NCI-H187 treated with DMSO at 0.1 percent for 48 hours (cell line): ENCODE results near the gene PTPRD.

ENCODE experiments used
- DNase-seq: peaks from one replicate; lab custom pipeline; 2025; lab: John Stamatoyannopoulos, UW

The PTPRD gene

DNA sequence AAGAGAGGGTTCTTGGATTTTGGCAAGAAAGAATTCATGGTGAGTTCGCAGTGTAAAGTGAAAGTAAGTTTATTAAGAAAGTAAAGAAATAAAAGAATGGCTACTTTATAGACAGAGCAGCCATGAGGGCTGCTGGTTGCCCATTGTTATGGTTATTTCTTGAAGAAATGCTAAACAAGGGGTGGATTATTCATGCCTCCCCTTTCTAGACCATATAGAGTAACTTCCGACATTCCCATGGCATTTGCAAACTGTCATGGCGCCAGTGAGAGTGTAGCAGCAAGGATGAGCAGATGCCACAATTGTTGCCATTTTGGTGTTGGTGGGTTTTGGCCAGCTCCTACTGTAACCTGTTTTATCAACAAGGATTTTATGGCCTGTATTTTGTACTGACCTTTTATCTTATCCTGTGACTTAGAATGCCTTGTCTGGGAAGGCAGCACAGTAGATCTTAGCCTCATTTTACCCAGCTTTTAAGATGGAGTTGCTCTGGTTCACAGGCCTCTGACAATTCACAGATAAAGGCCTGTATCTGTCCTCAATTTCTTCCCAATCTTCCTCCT lies 1787.1 kb downstream of the PTPRD start:
- no peak for DNase-seq

DNA sequence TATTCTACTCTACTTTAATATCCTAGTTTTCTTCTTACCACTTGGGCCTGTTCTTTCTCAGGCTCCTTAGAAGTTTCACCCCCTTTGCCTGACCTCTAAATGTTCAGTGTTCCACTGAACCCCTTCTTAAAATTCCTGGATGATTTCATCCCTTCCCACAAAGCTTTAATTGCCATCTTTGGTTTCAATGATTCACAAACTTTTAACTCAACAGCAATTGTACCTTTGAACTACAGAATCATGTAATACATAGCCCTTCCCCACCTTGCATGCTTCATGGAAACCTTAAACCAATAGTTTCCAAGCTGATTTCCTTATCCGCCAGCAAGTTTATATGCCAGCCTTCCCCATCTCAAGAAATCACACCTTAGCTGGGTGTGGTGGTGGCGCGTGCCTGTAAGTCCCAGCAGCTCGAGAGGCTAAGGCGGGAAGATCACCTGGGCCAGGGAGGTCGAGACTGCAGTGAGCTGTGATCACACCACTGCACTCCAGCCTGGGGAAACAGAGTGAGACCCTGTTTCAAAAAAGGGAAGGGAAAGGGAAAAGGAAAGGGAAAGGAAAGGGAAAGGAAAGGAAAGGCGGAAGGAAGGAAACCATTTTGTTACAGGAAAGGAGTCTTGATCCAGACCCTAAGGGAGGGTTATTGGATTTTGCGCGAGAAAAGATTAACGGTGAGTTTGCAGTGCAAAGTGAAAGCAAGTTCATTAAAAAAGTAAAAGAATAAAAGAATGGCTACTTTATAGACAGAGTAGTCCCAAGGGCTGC lies 1789.5 kb downstream of the PTPRD start:
- no peak for DNase-seq

DNA sequence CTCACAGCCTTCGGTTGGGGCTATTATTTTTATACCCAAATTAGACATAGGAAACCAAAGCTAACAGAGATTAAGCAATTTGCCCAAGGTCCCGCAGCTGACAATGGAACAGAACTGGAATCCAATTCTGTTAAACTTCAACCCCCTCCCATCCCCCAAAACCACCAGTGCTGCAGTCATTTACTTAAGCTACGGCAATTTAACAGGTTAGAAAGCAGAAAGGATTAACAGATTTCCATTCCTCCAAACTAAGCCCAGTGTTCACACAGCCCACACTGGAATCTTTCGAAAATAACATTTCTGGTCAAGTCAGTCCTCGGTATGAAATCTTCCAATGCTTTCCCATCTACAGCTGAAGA lies 1790.2 kb downstream of the PTPRD start:
- DNase-seq, result no peak

DNA sequence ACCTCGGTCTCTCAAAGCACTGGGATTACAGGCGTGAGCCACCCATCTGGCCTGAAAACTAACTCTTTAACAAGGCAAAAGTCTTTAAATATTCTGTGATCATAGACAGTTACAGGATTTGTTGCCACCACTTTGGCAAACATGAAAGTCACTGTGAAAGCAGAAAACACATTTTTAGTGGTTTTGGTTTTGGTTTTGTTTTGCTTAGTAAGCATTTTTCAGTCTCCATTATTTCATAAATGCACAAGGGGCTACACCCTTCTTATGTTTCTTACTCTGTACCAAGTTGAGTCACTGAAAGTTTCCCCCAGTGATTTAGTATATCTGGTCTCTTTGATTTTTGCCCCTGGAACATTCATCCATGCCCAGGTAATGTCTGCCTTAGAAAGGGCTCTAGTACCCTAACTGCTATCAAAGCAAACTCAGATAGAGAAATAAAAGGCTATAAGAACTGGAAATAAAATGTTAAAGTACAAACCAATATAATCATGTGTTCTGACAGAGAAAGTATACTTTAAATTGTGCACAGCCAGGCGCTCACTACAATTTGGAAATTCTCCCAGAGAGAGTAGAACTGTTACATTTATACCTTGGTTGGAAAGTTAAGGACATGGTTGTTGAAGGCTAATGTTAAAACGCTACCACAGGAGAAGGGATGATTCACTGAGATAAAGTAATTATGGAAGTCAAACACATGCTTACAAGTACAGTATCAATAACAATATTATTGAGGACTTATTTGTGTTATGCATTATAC lies 1790.7 kb downstream of the PTPRD start:
- DNase-seq, result no peak

DNA sequence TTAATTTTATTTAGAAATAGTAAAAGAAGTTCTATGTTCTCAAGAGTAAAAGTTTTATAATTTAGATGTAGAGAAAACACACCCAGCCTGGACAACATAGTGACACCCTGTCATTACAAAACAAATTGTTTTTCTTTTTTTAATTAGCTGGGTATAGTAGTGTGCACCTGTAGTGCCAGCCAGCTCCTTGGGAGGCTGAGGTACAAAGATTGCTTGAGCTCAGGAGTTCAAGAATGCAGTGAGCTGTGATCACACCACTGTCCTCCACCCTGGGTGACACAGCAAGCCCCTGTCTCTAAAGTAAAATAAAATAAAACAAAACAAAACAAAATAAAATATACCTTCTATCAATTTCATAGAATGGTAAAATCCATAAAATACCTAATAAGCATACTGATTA lies 1795.5 kb downstream of the PTPRD start:
- no peak for DNase-seq

DNA sequence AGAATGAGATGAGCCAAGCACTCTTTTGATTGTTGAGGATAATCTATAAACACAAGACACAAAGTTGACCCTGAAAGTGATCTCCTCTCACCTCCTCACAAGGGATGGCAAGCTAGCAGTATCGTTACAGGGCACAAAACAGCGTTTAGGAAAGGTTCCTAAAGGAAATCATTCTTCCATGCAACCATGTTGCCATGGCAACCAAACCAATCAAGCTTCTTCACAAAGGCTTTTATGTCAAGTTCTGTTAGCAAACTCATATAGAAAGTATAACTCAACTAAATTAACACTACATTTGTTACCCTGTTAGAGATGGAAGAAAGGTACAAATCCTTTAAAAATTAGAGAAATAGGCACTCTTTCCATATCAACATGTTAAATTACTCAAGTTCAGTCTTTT lies 1796.4 kb downstream of the PTPRD start:
- no peak for DNase-seq

DNA sequence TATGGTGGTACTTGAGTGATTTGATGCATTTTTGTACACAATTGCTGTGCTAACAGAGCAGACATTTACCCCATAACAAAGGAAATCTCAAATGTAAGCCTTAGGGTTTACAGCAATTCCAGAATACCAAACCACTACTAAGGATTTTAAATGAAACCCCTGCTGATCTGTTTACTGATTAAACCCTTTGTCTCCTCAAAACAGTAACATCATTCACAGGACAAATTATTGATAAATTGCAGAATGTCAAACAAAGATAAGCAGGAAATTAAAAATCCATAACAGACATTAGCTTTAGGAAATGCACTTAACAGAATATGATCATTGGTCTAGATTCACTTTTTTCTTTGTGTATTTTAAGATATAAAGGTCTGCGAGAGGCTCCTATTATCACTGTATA lies 1796.9 kb downstream of the PTPRD start:
- no peak for DNase-seq

DNA sequence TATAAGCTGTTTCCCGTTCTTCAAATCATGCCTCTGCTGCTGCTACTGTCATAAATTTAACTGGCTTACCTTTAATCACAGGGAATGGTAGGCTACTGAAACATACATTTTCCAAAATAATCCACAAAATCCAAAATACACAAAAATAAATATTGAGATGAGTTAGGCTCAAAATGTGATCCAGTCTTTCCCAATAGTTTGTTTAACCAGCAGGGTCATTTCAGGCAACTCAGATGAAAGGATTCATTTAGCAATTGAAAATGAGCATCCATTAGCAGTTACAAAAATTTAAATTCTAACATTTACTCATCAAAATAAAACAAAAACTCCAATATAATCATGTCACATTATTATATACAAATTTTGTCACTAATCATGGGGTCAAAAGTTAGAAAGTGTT lies 1797.6 kb downstream of the PTPRD start:
- no peak for DNase-seq

DNA sequence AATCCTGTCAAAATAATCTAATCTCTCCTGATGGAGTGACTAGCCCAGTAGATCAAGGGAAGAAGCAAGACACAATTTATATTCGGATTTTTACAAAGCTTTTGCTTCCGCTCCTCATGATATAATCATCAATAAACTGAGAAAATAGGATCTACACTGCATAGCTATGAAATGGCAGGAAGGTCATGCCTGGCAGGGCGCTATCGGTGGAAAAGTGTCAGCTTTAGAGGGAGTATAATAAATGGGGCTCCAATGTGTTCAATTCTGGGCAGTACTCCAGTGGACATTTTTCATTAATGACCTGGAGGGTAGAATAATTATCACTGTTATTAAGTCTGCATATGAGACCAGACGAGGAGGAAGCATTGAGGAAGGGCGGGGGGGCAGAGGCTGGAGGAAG lies 1799.9 kb downstream of the PTPRD start:
- no peak for DNase-seq

DNA sequence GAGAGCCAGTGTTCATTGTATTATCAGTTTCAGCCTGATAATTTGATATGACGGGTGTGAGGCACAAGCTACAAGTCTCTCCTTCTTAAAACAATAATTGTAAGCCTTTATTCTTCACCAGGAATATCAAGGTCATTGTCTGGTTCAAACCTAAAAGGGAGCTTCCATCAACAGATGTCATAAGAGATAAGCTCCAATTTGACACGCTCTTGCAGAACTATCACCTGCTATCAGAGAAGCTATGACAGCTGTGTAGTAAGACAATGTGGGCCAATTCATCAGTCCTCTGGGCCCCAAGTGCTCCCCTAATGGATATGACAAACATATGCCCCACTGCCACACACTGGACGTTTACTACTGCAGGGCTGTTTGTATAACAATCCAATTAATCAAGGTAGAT lies 1803.1 kb downstream of the PTPRD start:
- no peak for DNase-seq

DNA sequence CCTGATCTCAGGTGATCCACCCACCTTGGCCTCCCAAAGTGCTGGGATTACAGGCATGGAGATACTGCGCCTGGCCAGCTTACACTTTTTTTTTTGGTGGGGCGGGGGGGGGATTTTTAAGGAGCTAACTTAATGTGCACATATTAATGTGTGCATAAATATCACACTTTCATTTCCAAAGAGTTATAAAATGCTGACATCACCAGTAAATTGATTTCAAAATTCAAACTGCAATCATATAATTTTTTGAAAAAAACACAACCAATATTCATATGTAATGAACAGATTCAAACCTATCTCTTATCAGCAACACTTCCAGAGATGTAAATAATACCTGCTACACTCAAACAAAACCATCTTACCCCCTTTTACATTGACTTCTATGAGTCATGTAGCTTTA lies 1806.7 kb downstream of the PTPRD start:
- no peak for DNase-seq

DNA sequence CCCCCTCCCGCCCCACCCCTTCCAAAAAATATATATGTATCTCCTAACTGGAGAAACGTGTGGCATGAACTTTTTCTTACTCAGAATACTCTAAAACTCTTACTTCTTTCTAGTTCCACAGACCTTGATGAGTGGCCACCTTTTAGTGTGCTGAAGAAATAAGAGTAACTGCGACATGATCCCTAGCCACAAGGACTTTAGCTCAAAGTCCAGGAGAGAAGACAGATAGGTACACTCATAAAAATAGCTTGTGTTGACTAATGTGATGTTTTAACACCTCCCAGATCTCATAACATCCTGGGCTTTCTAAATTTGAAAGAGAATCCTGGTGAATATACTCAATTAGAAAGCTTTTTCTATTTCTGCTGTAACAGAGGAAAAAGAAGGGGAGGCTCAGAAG lies 1808.2 kb downstream of the PTPRD start:
- no peak for DNase-seq

DNA sequence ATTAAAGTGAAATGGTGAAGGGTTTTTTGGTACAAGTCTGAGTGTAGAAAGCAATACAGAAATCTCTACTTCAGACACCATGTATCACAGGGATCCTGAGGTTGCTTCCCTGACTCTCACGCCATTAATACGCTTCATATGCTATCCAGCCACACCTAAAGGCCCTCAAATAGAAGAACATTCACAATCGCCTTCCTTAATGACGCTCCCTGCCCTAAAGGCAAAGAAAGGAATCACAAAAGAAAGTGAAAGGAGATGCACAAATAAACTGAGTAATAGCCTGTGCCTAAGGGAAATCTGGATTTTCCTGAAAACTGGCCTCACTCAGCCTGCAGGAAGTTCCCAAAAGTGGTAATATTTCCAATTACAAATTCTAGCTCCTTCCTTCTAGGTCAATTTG lies 1810.6 kb downstream of the PTPRD start:
- DNase-seq, result no peak

DNA sequence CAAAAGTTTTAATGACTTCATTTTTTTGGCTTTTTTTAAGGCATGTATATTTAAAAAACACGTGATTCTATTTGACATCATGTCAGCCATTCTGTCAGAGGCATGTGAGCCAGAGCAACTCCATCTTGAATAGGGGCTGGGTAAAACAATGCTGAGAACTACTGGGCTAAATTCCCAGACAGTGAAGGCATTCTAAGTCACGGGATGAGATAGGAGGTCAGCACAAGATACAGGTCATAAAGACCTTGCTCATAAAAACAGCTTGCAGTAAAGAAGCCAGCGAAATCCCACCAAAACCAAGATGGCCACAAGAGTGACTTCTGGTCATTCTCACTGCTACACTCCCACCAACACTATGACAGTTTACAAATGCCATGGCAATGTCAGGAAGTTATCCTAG lies 1812.6 kb downstream of the PTPRD start:
- no peak for DNase-seq

DNA sequence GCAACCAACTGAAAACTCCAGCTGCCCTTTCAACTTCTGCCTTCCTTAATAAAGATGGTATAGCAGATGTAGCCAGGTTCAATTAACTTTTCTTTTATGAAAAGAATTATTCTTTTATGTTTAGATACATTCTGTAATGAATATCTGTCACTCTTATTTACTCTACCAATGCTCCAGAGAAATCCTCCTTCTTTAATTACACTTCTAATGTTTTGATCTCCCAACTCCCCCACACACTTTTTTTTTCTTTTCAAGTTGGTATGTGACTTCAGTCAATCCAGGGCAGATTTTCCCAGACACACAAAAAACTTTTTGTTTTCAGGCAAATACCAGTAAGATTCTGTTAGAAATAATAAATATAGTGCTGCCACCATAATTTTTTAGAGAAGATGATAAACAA lies 1813.2 kb downstream of the PTPRD start:
- DNase-seq, result no peak

DNA sequence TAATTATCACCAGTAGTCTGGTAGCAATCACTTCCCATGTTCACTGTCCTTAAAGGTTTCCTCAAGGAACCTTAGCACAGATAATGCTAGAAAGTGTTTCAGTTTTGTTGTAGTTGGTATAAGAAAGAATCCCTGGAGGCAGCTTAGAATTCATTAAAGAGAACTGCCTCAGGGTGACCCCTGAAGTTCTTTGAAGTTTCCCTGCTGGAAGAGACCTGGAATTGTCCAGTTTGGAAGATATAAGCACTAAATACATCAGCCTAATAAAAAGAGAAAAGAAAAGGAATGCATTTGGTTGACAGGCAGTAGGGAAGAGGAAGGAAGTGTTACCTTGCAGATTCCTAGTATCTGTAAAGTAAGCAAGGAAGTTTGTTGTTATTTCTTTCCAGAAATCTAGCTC lies 1813.6 kb downstream of the PTPRD start:
- no peak for DNase-seq

DNA sequence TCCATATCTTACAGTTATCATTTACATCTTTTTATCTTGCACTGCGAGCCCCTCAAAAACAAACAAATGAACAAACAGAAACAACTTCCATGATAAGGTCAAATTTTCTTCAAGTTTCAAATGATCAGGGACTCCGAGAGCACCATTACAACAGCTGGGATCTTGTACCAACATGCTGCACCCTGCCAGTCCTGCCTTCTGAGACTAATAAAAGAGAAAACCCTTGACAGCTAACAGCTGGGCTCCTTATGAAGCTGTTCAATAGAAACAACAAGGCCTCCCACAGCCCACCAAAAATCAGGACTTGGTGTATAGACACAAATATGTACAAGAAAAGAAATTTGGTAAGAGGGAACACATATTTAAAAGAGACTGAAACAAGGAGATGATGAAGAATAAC lies 1828.0 kb downstream of the PTPRD start:
- DNase-seq, result no peak

DNA sequence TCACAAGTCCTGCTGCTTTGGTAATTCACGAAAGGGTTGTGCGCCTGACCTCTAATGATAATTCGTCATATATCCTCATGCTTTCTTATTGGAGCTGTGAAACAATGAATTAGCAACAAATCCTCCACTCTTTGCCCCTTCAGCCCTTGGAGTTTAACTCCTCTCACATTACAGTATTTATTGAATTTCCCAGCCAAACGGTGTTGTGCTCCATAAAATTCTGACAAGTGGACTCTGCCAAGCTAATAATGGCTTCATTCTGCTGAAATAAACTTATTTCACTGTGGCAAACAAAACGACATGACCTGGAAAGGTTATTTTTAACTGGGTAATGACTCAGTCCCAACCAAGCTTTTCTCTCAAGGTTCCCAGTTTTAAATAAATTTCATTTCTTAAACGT lies 1828.9 kb downstream of the PTPRD start:
- DNase-seq, result no peak

DNA sequence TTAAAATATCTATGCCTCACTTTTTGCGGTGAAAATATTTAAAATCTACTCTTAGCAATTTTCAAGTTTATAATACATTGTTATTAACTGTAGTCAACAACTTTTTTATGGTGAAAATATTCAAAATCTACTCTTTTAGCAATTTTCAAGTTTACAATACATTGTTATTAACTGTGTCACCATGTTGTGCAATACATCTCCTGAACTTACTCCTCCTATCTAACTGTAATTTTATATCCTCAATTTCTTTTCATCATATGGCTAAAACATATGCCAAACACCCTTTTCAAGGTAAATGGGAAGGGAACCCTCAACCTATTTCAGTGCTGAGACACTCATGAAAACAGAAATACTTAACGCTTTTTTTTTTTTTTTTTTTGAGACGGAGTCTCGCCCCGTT lies 1830.6 kb downstream of the PTPRD start:
- no peak for DNase-seq

DNA sequence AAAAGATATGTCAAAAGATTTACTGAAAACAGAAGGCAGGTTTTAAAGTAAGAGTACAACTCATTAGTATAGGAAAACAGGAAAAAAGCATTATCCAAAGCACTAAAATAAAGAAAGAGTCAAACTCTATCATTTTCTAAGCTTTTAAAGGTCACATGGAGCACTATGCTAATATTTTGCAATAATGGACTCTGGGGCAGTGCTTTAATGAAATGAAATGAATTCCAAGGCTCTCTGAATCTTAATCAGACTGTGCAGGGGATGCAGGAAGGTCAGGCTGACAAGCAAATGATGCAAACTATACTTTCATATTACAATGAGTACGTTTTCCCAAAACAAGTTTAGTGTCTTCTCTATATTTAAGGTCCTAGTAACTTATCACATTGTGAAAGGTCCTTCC lies 1831.3 kb downstream of the PTPRD start:
- no peak for DNase-seq

DNA sequence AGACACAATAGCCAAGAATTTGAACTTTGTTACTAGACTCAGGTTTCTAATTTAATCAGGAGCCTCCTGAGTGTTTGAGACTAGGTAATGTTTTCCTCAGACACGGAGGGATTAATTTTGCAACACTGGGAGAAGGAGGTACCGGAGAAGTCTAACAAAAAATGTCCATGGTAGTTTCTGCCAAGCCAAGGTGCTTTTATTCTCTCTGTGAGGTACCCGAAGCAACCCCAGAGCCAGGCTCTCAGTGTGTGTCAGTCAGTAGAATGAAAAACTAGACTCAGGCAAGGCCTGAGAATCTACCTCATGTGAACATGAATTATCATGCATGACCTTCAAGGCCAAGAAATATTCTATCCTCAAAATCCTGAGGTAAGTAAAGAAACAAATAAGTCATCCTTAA lies 1832.4 kb downstream of the PTPRD start:
- DNase-seq, result no peak

DNA sequence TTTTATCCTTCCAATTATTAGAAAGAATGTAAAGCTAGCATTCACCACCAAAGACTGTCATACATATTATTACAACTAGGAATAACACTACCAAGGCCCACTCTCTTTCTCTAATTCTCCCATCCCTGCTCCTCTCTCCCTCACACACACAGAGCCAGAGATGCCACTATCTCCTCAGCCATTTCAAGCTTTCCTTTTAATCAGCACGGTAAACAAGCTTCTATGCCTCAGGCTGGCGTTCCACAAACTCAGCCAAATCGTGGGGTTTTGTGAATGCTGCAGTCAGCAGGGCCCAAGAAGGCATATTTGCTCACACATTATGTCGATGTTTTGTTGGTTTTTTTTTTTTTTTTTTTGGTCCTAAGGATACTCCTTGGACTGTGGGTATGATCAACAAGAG lies 1833.3 kb downstream of the PTPRD start:
- no peak for DNase-seq

DNA sequence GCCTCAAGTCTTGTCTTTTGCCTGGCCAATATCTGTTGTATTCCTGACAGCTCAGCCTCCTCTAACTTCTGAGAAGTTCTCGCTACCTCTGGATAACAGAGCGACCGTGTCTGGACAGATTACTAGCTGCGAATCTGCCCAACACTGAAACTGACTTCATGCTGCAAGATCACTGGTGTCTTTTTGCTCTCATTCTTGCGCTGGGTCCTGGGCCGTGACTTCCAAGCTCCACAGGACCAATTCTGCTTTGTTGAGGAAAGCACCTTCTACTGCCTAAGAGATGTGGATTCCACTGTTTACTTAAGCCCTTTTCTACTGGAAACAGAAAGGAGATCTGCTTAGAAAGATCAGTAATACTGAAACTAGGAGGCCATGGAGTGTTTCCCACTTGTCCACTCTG lies 1834.4 kb downstream of the PTPRD start:
- DNase-seq, result no peak

DNA sequence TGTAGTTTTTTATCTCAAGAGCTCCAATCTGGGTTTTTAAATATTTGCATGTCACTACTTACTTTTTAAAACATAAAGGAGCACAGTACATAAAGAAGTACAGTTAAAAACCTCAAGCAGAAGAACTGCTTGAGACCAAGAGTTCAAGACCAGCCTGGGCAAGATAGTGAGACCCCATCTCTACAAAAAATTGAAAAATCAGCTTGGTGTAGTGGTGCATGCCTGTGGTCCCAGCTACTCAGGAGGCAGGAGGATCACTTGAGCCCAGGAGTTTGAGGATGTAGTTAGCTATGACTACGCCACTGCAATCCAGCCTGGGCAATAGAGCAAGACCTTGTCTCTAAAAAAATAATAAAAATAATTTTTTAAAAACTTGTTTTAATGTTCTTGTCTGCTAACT lies 1840.5 kb downstream of the PTPRD start:
- no peak for DNase-seq
